Parathyroid adenoma (tissue), 2 donors: ENCODE results near the gene ADAMTS7.
"Not testable (repeated sequence)": the region's sequence is repeated elsewhere in the genome, so short reads cannot be mapped to it uniquely, and the experiment has no call there.

Experiments
- H2AFZ ChIP-seq: fragments of 300-600 bp; sonication (generic); one replicate; pipeline ENCODE4 v1.7.0; 2017; ENCODE audit warnings: antibody characterized with exemption, mild to moderate bottlenecking
- H3K27ac ChIP-seq: fragments of 300-600 bp; sonication (generic); one replicate; pipeline ENCODE4 v1.7.0; 2017
- H3K27me3 ChIP-seq: fragments of 300-600 bp; sonication (generic); one replicate; pipeline ENCODE4 v1.7.0; 2017; ENCODE audit warnings: low read length; ENCODE audit not compliant: control insufficient read depth, insufficient read depth
- H3K36me3 ChIP-seq: fragments of 300-600 bp; sonication (generic); one replicate; pipeline ENCODE4 v1.7.0; 2017; ENCODE audit warnings: low read length; ENCODE audit not compliant: control insufficient read depth, insufficient read depth
- H3K4me1 ChIP-seq: fragments of 300-600 bp; sonication (generic); one replicate; pipeline ENCODE4 v1.7.0; 2017; ENCODE audit warnings: control low read depth
- H3K4me2 ChIP-seq: fragments of 300-600 bp; sonication (generic); one replicate; pipeline ENCODE4 v1.7.0; 2017; ENCODE audit warnings: low read length
- H3K4me3 ChIP-seq: fragments of 300-600 bp; sonication (generic); one replicate; pipeline ENCODE4 v1.7.0; 2017; ENCODE audit warnings: low read depth, low read length
- H3K79me2 ChIP-seq: fragments of 300-600 bp; sonication (generic); one replicate; pipeline ENCODE4 v1.7.0; 2017; ENCODE audit warnings: control low read depth
- H3K9ac ChIP-seq: fragments of 300-600 bp; sonication (generic); one replicate; pipeline ENCODE4 v1.7.0; 2017; ENCODE audit warnings: mild to moderate bottlenecking
- H3K9me3 ChIP-seq: fragments of 300-600 bp; sonication (generic); one replicate; pipeline ENCODE4 v1.7.0; 2017; ENCODE audit warnings: low read length; ENCODE audit not compliant: control insufficient read depth
- CTCF ChIP-seq: fragments of 300-600 bp; sonication (generic); IDR thresholded peaks from one replicate; pipeline ENCODE4 v1.7.0; 2017; ENCODE audit warnings: antibody characterized with exemption, mild to moderate bottlenecking
- donor health status: primary hyperparathyroidism.

Gene ADAMTS7

GRCh38 chr15:78804391-78804792, 6.9 kb downstream of the ADAMTS7 start:
- H2AFZ ChIP-seq: no peak overlapping the region
- no peaks in the 10 kb centered on the region for H3K9me3 ChIP-seq
- H3K4me3 ChIP-seq: no peak overlapping the region
- H3K4me2 ChIP-seq: no peak overlapping the region
- no peaks in the 10 kb centered on the region for H3K79me2 ChIP-seq
- no peaks in the 10 kb centered on the region for H3K4me1 ChIP-seq
- no peak for TF ChIP-seq CTCF
- no peak overlapping the region for H3K27ac ChIP-seq
- no peak overlapping the region for H3K9ac ChIP-seq
- H3K27me3 ChIP-seq: no peaks in the 10 kb centered on the region
- H3K36me3 ChIP-seq: no peaks in the 10 kb centered on the region

- no peaks in the 10 kb centered on the region for H3K27me3 ChIP-seq
- no peak overlapping the region for H3K4me2 ChIP-seq
- no peak for TF ChIP-seq CTCF
- H3K27ac ChIP-seq: no peak overlapping the region
- no peak overlapping the region for H3K4me3 ChIP-seq
- H2AFZ ChIP-seq: no peak overlapping the region
- H3K36me3 ChIP-seq: no peaks in the 10 kb centered on the region
- H3K9me3 ChIP-seq: no peaks in the 10 kb centered on the region
- H3K4me1 ChIP-seq: no peaks in the 10 kb centered on the region
- no peak overlapping the region for H3K9ac ChIP-seq
- no peaks in the 10 kb centered on the region for H3K79me2 ChIP-seq
Measured at GRCh38 chr15:78800806-78801205, 10.5 kb downstream of the ADAMTS7 start.

- Histone ChIP-seq H3K4me3 (no peak overlapping the region), H3K4me2 (no peak overlapping the region), H3K79me2 (no peaks in the 10 kb centered on the region), H3K27me3 (no peaks in the 10 kb centered on the region), H3K36me3 (no peaks in the 10 kb centered on the region), H3K4me1 (no peaks in the 10 kb centered on the region), H3K27ac (no peak overlapping the region), H2AFZ (no peak overlapping the region), H3K9me3 (no peaks in the 10 kb centered on the region), H3K9ac (no peak overlapping the region)
- no peak for TF ChIP-seq CTCF
Measured at GRCh38 chr15:78800189-78800588, 11.1 kb downstream of the ADAMTS7 start.

- H3K36me3 ChIP-seq, H3K9ac ChIP-seq, H3K27me3 ChIP-seq, H3K4me1 ChIP-seq, H2AFZ ChIP-seq, H3K4me3 ChIP-seq, H3K9me3 ChIP-seq, H3K79me2 ChIP-seq, H3K27ac ChIP-seq, H3K4me2 ChIP-seq: not testable (repeated sequence)
Measured at GRCh38 chr15:78799102-78799501, 12.2 kb downstream of the ADAMTS7 start.

- not testable (repeated sequence) for H3K36me3 ChIP-seq, H3K9me3 ChIP-seq, H3K4me1 ChIP-seq, H3K4me3 ChIP-seq, H2AFZ ChIP-seq, H3K79me2 ChIP-seq, H3K27ac ChIP-seq, H3K4me2 ChIP-seq, H3K27me3 ChIP-seq, H3K9ac ChIP-seq
Measured at GRCh38 chr15:78798355-78798754, 12.9 kb downstream of the ADAMTS7 start.

DNA sequence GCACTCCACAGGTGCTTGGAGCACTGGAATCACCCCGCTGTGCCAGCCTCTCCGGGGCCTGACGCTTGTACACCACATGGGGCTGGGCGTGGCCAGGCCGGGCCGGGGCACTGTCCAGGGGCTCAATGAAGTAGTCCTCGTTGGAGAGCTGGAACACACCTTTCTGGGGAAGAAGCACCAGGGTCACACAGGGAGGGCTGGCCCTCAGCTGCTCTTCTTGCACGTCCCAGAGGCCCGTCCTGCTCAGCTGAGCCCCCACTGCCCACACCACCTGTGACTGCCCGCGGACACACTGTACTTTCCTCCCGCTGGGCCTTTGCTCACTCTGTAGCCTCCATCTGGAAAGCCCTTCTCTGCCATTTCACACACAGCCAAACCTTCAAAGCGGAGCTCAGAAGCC, 13.3 kb downstream of the ADAMTS7 start:
- no peak overlapping the region for H2AFZ ChIP-seq
- no peak for TF ChIP-seq CTCF
- no peaks in the 10 kb centered on the region for H3K4me1 ChIP-seq
- no peaks in the 10 kb centered on the region for H3K36me3 ChIP-seq
- no peak overlapping the region for H3K27ac ChIP-seq
- H3K4me3 ChIP-seq: no peak overlapping the region
- H3K9me3 ChIP-seq: no peaks in the 10 kb centered on the region
- no peaks in the 10 kb centered on the region for H3K27me3 ChIP-seq
- no peak overlapping the region for H3K9ac ChIP-seq
- no peak overlapping the region for H3K4me2 ChIP-seq
- H3K79me2 ChIP-seq: no peaks in the 10 kb centered on the region
